H1 (cell line): Measurements from ENCODE around the gene MGAT2. TPM values are rescaled to one million over a fixed set of nuclear protein-coding genes. Genes with fewer than 3 reads are reported as not detected.
A peak's percentile ranks its signal among the peaks of the same experiment; 100 is the strongest.

Experiments
- CTCF ChIA-PET: fragments of 300-600 bp; sonication (Branson Sonifier 250); formaldehyde crosslinking; loops from one replicate; lab custom pipeline; 2021; ENCODE audit not compliant: partially characterized antibody; lab: Charles Lee
- POLR2A ChIA-PET: fragments of 300-600 bp; sonication (Branson Sonifier 250); formaldehyde crosslinking; loops from one replicate; lab custom pipeline; 2021; ENCODE audit warnings: inconsistent platforms; ENCODE audit not compliant: partially characterized antibody; lab: Charles Lee
- DNase-seq, 2 experiments: peaks; one replicate each; pipeline versions ENCODE4 v3.0.0 to v3.0.0-alpha.2; 2010 to 2022; ENCODE audit warnings: low spot score in 2 of 2, low read depth in 1 of 2, mixed read lengths in 1 of 2
- FAIRE-seq: peaks from 2 replicates; lab custom pipeline; 2011; peaks lifted over from hg19 to GRCh38; lab: Jason Lieb, UNC
- H2AFZ ChIP-seq: 2 replicates; pipeline ENCODE4 v1.8.1; 2012; ENCODE audit warnings: low read length, inconsistent platforms
- H2AK5ac ChIP-seq: 2 replicates; pipeline ENCODE4 v1.6.1; 2013; ENCODE audit warnings: low read depth, low read length
- H2BK120ac ChIP-seq: replicated peaks from 2 replicates; pipeline ENCODE3; 2013; ENCODE audit warnings: low read depth, low read length, inconsistent platforms
- H2BK12ac ChIP-seq: 2 replicates; pipeline ENCODE4 v1.6.1; 2013; ENCODE audit warnings: low read depth, low read length
- H2BK15ac ChIP-seq: 2 replicates; pipeline ENCODE4 v1.6.1; 2013; ENCODE audit warnings: low read length
- H2BK20ac ChIP-seq: 2 replicates; pipeline ENCODE4 v1.6.1; 2013; ENCODE audit warnings: low read length
- H2BK5ac ChIP-seq: 2 replicates; pipeline ENCODE4 v1.6.1; 2013; ENCODE audit warnings: low read depth, low read length
- H3K14ac ChIP-seq: 2 replicates; pipeline ENCODE4 v1.6.1; 2013; ENCODE audit warnings: inconsistent platforms; ENCODE audit not compliant: insufficient read length
- H3K18ac ChIP-seq: 2 replicates; pipeline ENCODE4 v1.6.1; 2013; ENCODE audit warnings: low read length; ENCODE audit errors: extremely low read depth
- H3K23ac ChIP-seq: 2 replicates; pipeline ENCODE4 v1.6.1; 2013; ENCODE audit warnings: inconsistent platforms; ENCODE audit not compliant: insufficient read length
- H3K23me2 ChIP-seq: 2 replicates; pipeline ENCODE4 v1.6.1; 2013; ENCODE audit warnings: low read depth, low read length
- H3K27ac ChIP-seq: 2 replicates; pipeline ENCODE4 v1.6.1; 2011; ENCODE audit warnings: low read depth, low read length, inconsistent platforms
- H3K27me3 ChIP-seq, 4 experiments: replicated peaks in 1 of 4; 1 replicate in 1 of 4; 2 replicates in 3 of 4; pipeline versions ENCODE4 v1.6.1 to v1.8.1; 2011 to 2013; ENCODE audit warnings: low read length in 3 of 4, mild to moderate bottlenecking in 3 of 4, inconsistent platforms in 2 of 4, mixed read lengths in 2 of 4, moderate library complexity in 1 of 4; ENCODE audit not compliant: control insufficient read depth in 3 of 4, insufficient read depth in 3 of 4; ENCODE audit errors: extremely low read depth in 1 of 4
- H3K36me3 ChIP-seq, 4 experiments: 2 replicates each; pipeline versions ENCODE4 v1.6.1 to v1.8.1; 2011 to 2013; ENCODE audit warnings: mild to moderate bottlenecking in 4 of 4, low read length in 3 of 4, moderate library complexity in 2 of 4, control low read depth in 1 of 4, inconsistent platforms in 1 of 4; ENCODE audit not compliant: insufficient read depth in 4 of 4, control insufficient read depth in 2 of 4
- H3K4ac ChIP-seq: replicated peaks from 2 replicates; pipeline ENCODE3; 2013; ENCODE audit warnings: low read length, low read depth, mixed read lengths, inconsistent platforms; ENCODE audit not compliant: insufficient read length
- H3K4me1 ChIP-seq, 4 experiments: replicated peaks in 1 of 4; 1 replicate in 1 of 4; 2 replicates in 3 of 4; pipeline versions ENCODE4 v1.6.1 to v1.8.1; 2011 to 2013; ENCODE audit warnings: low read length in 3 of 4, inconsistent platforms in 2 of 4, mixed read lengths in 1 of 4; ENCODE audit not compliant: insufficient read depth in 4 of 4, control insufficient read depth in 3 of 4
- H3K4me2 ChIP-seq, 2 experiments: 2 replicates each; pipeline versions ENCODE4 v1.6.1 to v1.8.1; 2011 to 2013; ENCODE audit warnings: low read depth in 2 of 2, low read length in 2 of 2, control low read depth in 1 of 2, inconsistent platforms in 1 of 2, mild to moderate bottlenecking in 1 of 2; ENCODE audit not compliant: insufficient read depth in 1 of 2
- H3K4me3 ChIP-seq, 4 experiments: fragments of 200-600, 300-600 bp in 1 of 4; sonication (generic), shearing (Covaris generic), sonication (Bioruptor Twin) in 1 of 4; 2 replicates each; pipeline versions ENCODE4 v1.5.1 to v1.8.1; 2011 to 2016; ENCODE audit warnings: low read length in 4 of 4, low read depth in 3 of 4, control low read depth in 2 of 4, inconsistent platforms in 2 of 4, mild to moderate bottlenecking in 2 of 4, mixed read lengths in 1 of 4, moderate library complexity in 1 of 4; ENCODE audit not compliant: insufficient read depth in 2 of 4; ENCODE audit errors: extremely low read depth in 1 of 4
- H3K56ac ChIP-seq: replicated peaks from 2 replicates; pipeline ENCODE3; 2013; ENCODE audit warnings: low read depth, mild to moderate bottlenecking, mixed read lengths, low read length, inconsistent platforms; ENCODE audit not compliant: insufficient read length
- H3K79me1 ChIP-seq: 2 replicates; pipeline ENCODE4 v1.6.1; 2013; ENCODE audit warnings: low read depth, low read length, control low read depth
- H3K79me2 ChIP-seq, 2 experiments: 2 replicates each; pipeline versions ENCODE4 v1.6.1 to v1.8.1; 2012 to 2013; ENCODE audit warnings: low read length in 2 of 2, mild to moderate bottlenecking in 2 of 2, inconsistent platforms in 1 of 2; ENCODE audit not compliant: insufficient read depth in 2 of 2, control insufficient read depth in 1 of 2
- H3K9ac ChIP-seq, 4 experiments: replicated peaks in 1 of 4; 1 replicate in 1 of 4; 2 replicates in 3 of 4; pipeline versions ENCODE4 v1.6.1 to v1.8.1; 2011 to 2013; ENCODE audit warnings: low read depth in 3 of 4, low read length in 3 of 4, control low read depth in 2 of 4, mild to moderate bottlenecking in 2 of 4, moderate library complexity in 2 of 4, inconsistent platforms in 1 of 4; ENCODE audit errors: extremely low read depth in 1 of 4
- H3K9me3 ChIP-seq, 2 experiments: 2 replicates each; pipeline versions ENCODE4 v1.6.1 to v1.8.1; 2012 to 2013; ENCODE audit warnings: mild to moderate bottlenecking in 2 of 2, moderate library complexity in 2 of 2, control low read depth in 1 of 2, inconsistent platforms in 1 of 2, low read depth in 1 of 2, low read length in 1 of 2, mixed read lengths in 1 of 2; ENCODE audit not compliant: insufficient read depth in 2 of 2
- H4K20me1 ChIP-seq, 2 experiments: replicated peaks in 1 of 2; 2 replicates each; pipeline versions ENCODE3 to v1.8.1; 2011 to 2013; ENCODE audit warnings: inconsistent platforms in 2 of 2, low read length in 2 of 2, mild to moderate bottlenecking in 1 of 2; ENCODE audit not compliant: insufficient read depth in 2 of 2, control insufficient read depth in 1 of 2
- H4K5ac ChIP-seq: 2 replicates; pipeline ENCODE4 v1.6.1; 2013; ENCODE audit warnings: low read length, low read depth, mixed read lengths, inconsistent platforms; ENCODE audit not compliant: insufficient read length
- H4K8ac ChIP-seq: 2 replicates; pipeline ENCODE4 v1.8.0; 2013; ENCODE audit warnings: mild to moderate bottlenecking, moderate library complexity, low read length, inconsistent platforms; ENCODE audit not compliant: insufficient read depth; ENCODE audit errors: extremely low read depth
- H4K91ac ChIP-seq: replicated peaks from 2 replicates; pipeline ENCODE3; 2013; ENCODE audit warnings: low read length, mixed read lengths, inconsistent platforms; ENCODE audit not compliant: insufficient read length
- ATF3 ChIP-seq: IDR thresholded peaks from 2 replicates; pipeline ENCODE4 v1.6.1; 2011; ENCODE audit warnings: low read depth, mild to moderate bottlenecking, low read length; ENCODE audit not compliant: insufficient read depth
- BRCA1 ChIP-seq: IDR thresholded peaks from 2 replicates; pipeline ENCODE4 v1.6.1; 2012; ENCODE audit warnings: low read depth, low read length, improper control_type of control experiment
- CBX5 ChIP-seq: fragments of 300-800, 300-1000 bp; sonication (generic); IDR thresholded peaks from 2 replicates; pipeline ENCODE4 v1.7.1; 2016; ENCODE audit warnings: antibody characterized with exemption, low read length, low read depth
- CHD2 ChIP-seq: IDR thresholded peaks from 2 replicates; pipeline ENCODE4 v1.6.1; 2012; ENCODE audit warnings: low read length, improper control_type of control experiment
- CREB1 ChIP-seq: IDR thresholded peaks from 2 replicates; pipeline ENCODE4 v1.6.1; 2012; ENCODE audit warnings: inconsistent platforms
- POU5F1 ChIP-seq: IDR thresholded peaks from 2 replicates; pipeline ENCODE4 v1.6.1; 2011; ENCODE audit warnings: low read depth, mild to moderate bottlenecking, low read length, moderate library complexity
- RAD21 ChIP-seq, 2 experiments: IDR thresholded peaks in 1 of 2; conservative IDR thresholded peaks in 1 of 2; 2 replicates each; pipeline ENCODE4 v1.6.1; 2011; ENCODE audit warnings: low read depth in 2 of 2, low read length in 2 of 2, improper control_type of control experiment in 1 of 2, inconsistent platforms in 1 of 2, mild to moderate bottlenecking in 1 of 2, moderate library complexity in 1 of 2
- RBBP5 ChIP-seq: IDR thresholded peaks from 2 replicates; pipeline ENCODE4 v1.7.1; 2012; ENCODE audit warnings: low read depth, mild to moderate bottlenecking, inconsistent platforms, low read length, moderate library complexity, borderline replicate concordance
- RFX5 ChIP-seq: IDR thresholded peaks from 2 replicates; pipeline ENCODE4 v1.6.1; 2011; ENCODE audit warnings: low read depth, low read length, improper control_type of control experiment, borderline replicate concordance
- TAF1 ChIP-seq: IDR thresholded peaks from 2 replicates; pipeline ENCODE4 v1.6.1; 2011; ENCODE audit warnings: mild to moderate bottlenecking, low read depth, low read length
- TAF7 ChIP-seq: optimal IDR thresholded peaks from 2 replicates; pipeline ENCODE3; 2011; ENCODE audit warnings: low read depth, mild to moderate bottlenecking, inconsistent platforms, low read length, moderate library complexity, borderline replicate concordance
- TBP ChIP-seq: IDR thresholded peaks from 2 replicates; pipeline ENCODE4 v1.6.1; 2011; ENCODE audit warnings: low read depth, low read length, improper control_type of control experiment
- YY1 ChIP-seq: IDR thresholded peaks from 2 replicates; pipeline ENCODE4 v1.6.1; 2011; ENCODE audit warnings: low read depth, mild to moderate bottlenecking, low read length
- WGBS, 2 experiments: shearing (Covaris generic) in 1 of 2; methylation state at CpG; one replicate each; pipeline versions ENCODE4 v1.1.6 to v1.1.7; 2013 to 2015; ENCODE audit warnings: low lambda C conversion rate in 2 of 2, mixed read lengths in 2 of 2, inconsistent platforms in 1 of 2, low coverage in 1 of 2, missing lambda C conversion rate in 1 of 2; ENCODE audit not compliant: insufficient replicate concordance in 2 of 2, insufficient coverage in 1 of 2, insufficient read length in 1 of 2; ENCODE audit errors: extremely low coverage in 1 of 2, missing lambda C conversion rate in 1 of 2; 5-methylcytosine and 5-hydroxymethylcytosine counted together
- polyA plus RNA-seq, 7 experiments: library from polyadenylated mRNA; depleted of rRNA in 3 of 7; stranded (reverse) in 5 of 7; unstranded in 2 of 7; fragments of >200 nt in 5 of 7; fragments of 200-250 nt in 2 of 7; gene quantifications; 1 replicate in 5 of 7; 2 replicates in 1 of 7; 4 replicates in 1 of 7; pipeline versions ENCODE4 v1.2.1 to v1.2.3, GENCODE V29; 2011 to 2013; ENCODE audit warnings: missing spikeins in 2 of 7, mixed read lengths in 2 of 7
- total RNA-seq: library from RNA; stranded (reverse); fragmentation: NEBNext Ultra II Directional; extraction: Animal tissue kit (Norgen Biotek cat#: 25700); gene quantifications from 2 replicates; pipeline ENCODE4 v1.2.1, GENCODE V29; 2021

Gene MGAT2
- total and polyA plus RNA-seq, 2 of the 8 experiments (the other 6 are each of a cell fraction or from before 2014, with no cell fraction given): 10.6 to 23.7 TPM

- peaks cover 25 to 70% of the 10 kb centered on the region in 2 experiments for H3K79me2 ChIP-seq
- CTCF ChIA-PET: no interaction called here
- peaks cover 18 to 24% of the 10 kb centered on the region in 2 experiments for H4K20me1 ChIP-seq
- H3K27ac ChIP-seq: peak overlapping the region; percentile 71; the same call in 1 of the 2 replicates
- peak overlapping the region; percentile 55 for H3K56ac ChIP-seq
- no peak overlapping the region for H4K5ac ChIP-seq
- H3K18ac ChIP-seq: no peak overlapping the region
- H3K4me2 ChIP-seq: peak overlapping the region; percentile 68 to 78; a peak in 3 of 4 replicates
- H2BK15ac ChIP-seq: no peak overlapping the region
- H3K9ac ChIP-seq: no peak overlapping the region; a peak in 1 of 7 replicates
- peaks cover 2% of the 10 kb centered on the region for H3K23me2 ChIP-seq
- peaks cover 0 to 9% (median 5%) of the 10 kb centered on the region in 4 experiments; a peak in 6 of 7 replicates for H3K4me1 ChIP-seq
- H2BK120ac ChIP-seq: no peak overlapping the region
- TF ChIP-seq BRCA1 (no peak), RAD21 (IDR thresholded peaks at IDR 0.05 in 1 of 2, conservative IDR thresholded peaks at IDR 0.05 in 1 of 2; ENCODE audit: low read depth in 2 of 2, low read length in 2 of 2) (no peak), POU5F1 (no peak), RBBP5 (no peak), TAF1 (no peak), CREB1 (no peak), CBX5 (no peak), TAF7 (no peak), YY1 (no peak), RFX5 (no peak), CHD2 (no peak), TBP (no peak), ATF3 (no peak)
- peak overlapping the region; percentile 57; the same call in 1 of the 2 replicates for H4K8ac ChIP-seq
- H4K91ac ChIP-seq: no peak overlapping the region
- H2AK5ac ChIP-seq: no peak overlapping the region
- H2AFZ ChIP-seq: no peak overlapping the region
- H3K4me3 ChIP-seq: peak overlapping the region; percentile 98 to 100 (median 98); a peak in 6 of 8 replicates
- no peak overlapping the region for H3K4ac ChIP-seq
- WGBS, 2 experiments: 87% methylated on average over 6 of the region's 6 CpGs; no CpG with 5 or more reads in 1 of the 2 experiments
- no peak for DNase-seq
- no peak overlapping the region for H2BK20ac ChIP-seq
- no peaks in the 10 kb centered on the region for H3K79me1 ChIP-seq
- H3K27me3 ChIP-seq: no peaks in the 10 kb centered on the region
- POLR2A ChIA-PET: interaction anchor here (0.6 to 11.0 kb wide), 19 partner anchors 9 to 930 kb away, joined by 3 to 169 read pairs (median 4); partner anchors contain the start of genes KLHDC2, LRR1, MGAT2 and POLE2
- no peak for FAIRE-seq
- no peak overlapping the region for H2BK5ac ChIP-seq
- no peak overlapping the region for H3K23ac ChIP-seq
- H3K9me3 ChIP-seq: no peaks in the 10 kb centered on the region
- H3K36me3 ChIP-seq: peaks cover 0 to 37% (median 18%) of the 10 kb centered on the region in 4 experiments; a peak in 6 of 8 replicates
- no peak overlapping the region for H3K14ac ChIP-seq
- H2BK12ac ChIP-seq: no peak overlapping the region
Observed at GRCh38 chr14:49583629-49584028, 37.0 kb upstream of the MGAT2 start.
